Naive thymus-derived CD4-positive, alpha-beta T cell (primary cell): ENCODE measurements around the gene WDR82. TPM values are rescaled to one million over a fixed set of nuclear protein-coding genes. Genes with fewer than 3 reads are reported as not detected.

Experiments
- ATAC-seq: fragments of 150-1000 bp; cut with Tn5 transposase; 2 replicates; pipeline ENCODE4 v1.10.0; 2021; ENCODE audit warnings: mild to moderate bottlenecking, moderate library complexity
- CTCF ChIA-PET: fragments of 350-600 bp; sonication (Branson Sonifier 250); formaldehyde crosslinking; loops from one replicate; lab custom pipeline; 2021; ENCODE audit warnings: antibody characterized with exemption; lab: Charles Lee
- POLR2A ChIA-PET: fragments of 350-600 bp; sonication (Branson Sonifier 250); formaldehyde crosslinking; loops from one replicate; lab custom pipeline; 2021; ENCODE audit warnings: antibody characterized with exemption, inconsistent platforms; lab: Charles Lee
- DNase-seq, 9 donors: peaks; one replicate each; pipeline versions ENCODE4 v3.0.0 to v3.0.0-alpha.2; 2020 to 2022; ENCODE audit warnings: mixed read lengths in 1 of 9
- H3K27ac ChIP-seq: one replicate; pipeline ENCODE4 v1.7.0; 2013; ENCODE audit warnings: mild to moderate bottlenecking, low read depth, low read length, moderate library complexity
- H3K27me3 ChIP-seq, 2 donors: one replicate each; pipeline ENCODE4 v1.7.0; 2013; ENCODE audit warnings: low read length in 2 of 2, mild to moderate bottlenecking in 2 of 2, moderate library complexity in 2 of 2; ENCODE audit not compliant: control insufficient read depth in 2 of 2, insufficient read depth in 2 of 2
- H3K36me3 ChIP-seq, 3 experiments: 1 replicate in 2 of 3; 2 replicates in 1 of 3; pipeline ENCODE4 v1.7.0; 2013; ENCODE audit warnings: low read length in 3 of 3, mild to moderate bottlenecking in 3 of 3, moderate library complexity in 1 of 3; ENCODE audit not compliant: insufficient read depth in 3 of 3, control insufficient read depth in 2 of 3
- H3K4me1 ChIP-seq, 2 donors: one replicate each; pipeline ENCODE4 v1.7.0; 2013; ENCODE audit warnings: low read length in 2 of 2, mild to moderate bottlenecking in 2 of 2, moderate library complexity in 1 of 2; ENCODE audit not compliant: control insufficient read depth in 2 of 2, insufficient read depth in 2 of 2
- H3K4me3 ChIP-seq: 2 replicates; pipeline ENCODE4 v1.7.0; 2013; ENCODE audit warnings: mild to moderate bottlenecking, low read length
- H3K9me3 ChIP-seq, 3 experiments: 1 replicate in 2 of 3; 2 replicates in 1 of 3; pipeline ENCODE4 v1.7.0; 2013; ENCODE audit warnings: low read length in 3 of 3; ENCODE audit not compliant: control insufficient read depth in 2 of 3
- H3K27ac Mint-ChIP-seq, 9 donors: one replicate each; pipeline ENCODE4 v1.8.0; 2020 to 2022; ENCODE audit warnings: mixed read lengths in 9 of 9, mild to moderate bottlenecking in 8 of 9, moderate library complexity in 5 of 9, inconsistent platforms in 2 of 9
- H3K27me3 Mint-ChIP-seq, 5 donors: one replicate each; pipeline ENCODE4 v1.8.0; 2021 to 2022; ENCODE audit warnings: mixed read lengths in 5 of 5, mild to moderate bottlenecking in 1 of 5
- H3K36me3 Mint-ChIP-seq, 5 donors: one replicate each; pipeline ENCODE4 v1.8.0; 2020 to 2022; ENCODE audit warnings: mixed read lengths in 5 of 5, mild to moderate bottlenecking in 3 of 5, inconsistent platforms in 1 of 5
- H3K4me1 Mint-ChIP-seq, 7 donors: one replicate each; pipeline ENCODE4 v1.8.0; 2020 to 2022; ENCODE audit warnings: mixed read lengths in 7 of 7, mild to moderate bottlenecking in 3 of 7, inconsistent platforms in 1 of 7
- H3K4me3 Mint-ChIP-seq, 10 donors: one replicate each; pipeline ENCODE4 v1.8.0; 2020 to 2022; ENCODE audit warnings: mild to moderate bottlenecking in 10 of 10, mixed read lengths in 10 of 10, moderate library complexity in 6 of 10, inconsistent platforms in 2 of 10
- H3K9me3 Mint-ChIP-seq, 11 donors: one replicate each; pipeline ENCODE4 v1.8.0; 2020 to 2022; ENCODE audit warnings: mixed read lengths in 11 of 11, mild to moderate bottlenecking in 4 of 11, inconsistent platforms in 1 of 11, moderate library complexity in 1 of 11
- intact Hi-C, 2 donors: fragments of 100-400 bp; cut with micrococcal nuclease; formaldehyde crosslinking; loops; one replicate each; pipeline ENCODE4 v1.15.1; 2023
- polyA plus RNA-seq, 2 donors: library from polyadenylated mRNA; unstranded; fragments of 300-500 nt; fragmentation: Illumina TruSeq; gene quantifications; one replicate each; pipeline ENCODE4 v1.2.3, GENCODE V29; 2021
- total RNA-seq, 6 experiments: library from RNA in 5 of 6; stranded (reverse) in 5 of 6; gene quantifications; 1 replicate in 5 of 6; 2 replicates in 1 of 6; pipeline ENCODE4 v1.2.3 and lab custom pipeline; 2021 to 2026

The WDR82 gene
- total and polyA plus RNA-seq, 7 experiments from 2014 or later, result 112 to 181 (median 135) TPM

DNA sequence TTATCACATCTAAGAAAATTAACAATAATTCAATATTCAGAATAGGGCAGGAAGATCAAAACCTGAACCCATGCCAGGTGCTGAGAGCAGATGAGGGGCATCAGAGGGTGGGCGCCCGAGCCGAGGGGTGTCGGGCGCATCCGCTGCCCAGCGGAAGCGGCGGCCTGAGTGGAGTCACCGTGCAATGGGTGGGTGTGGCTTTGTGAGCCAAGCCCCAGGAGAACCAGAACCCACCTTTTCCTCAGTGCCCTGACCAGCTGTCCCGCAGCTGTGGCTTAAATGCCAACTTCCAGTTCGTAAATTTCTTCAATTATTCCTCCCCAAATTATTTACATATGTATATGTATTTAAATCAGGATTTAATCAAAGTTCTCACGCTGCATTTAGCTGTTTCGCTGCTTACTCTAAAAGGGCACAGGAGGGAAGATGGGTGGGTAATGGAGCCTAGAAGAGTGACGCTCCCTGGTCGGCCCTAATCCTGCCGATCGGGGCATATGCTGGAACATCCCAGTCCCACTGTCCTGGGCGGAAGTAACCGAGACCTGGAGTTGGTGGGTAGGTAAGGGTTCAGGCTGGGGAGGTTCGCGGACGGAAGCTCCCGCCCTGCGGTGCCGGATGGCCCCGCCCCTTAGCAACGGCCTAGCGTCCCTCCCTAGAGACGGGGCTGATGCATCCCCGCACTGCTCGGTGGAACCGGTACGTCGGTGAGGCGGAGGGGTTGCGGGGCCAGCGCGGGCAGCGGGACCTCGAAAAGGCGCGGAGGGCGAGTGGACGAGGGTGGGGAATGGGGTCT lies 39.0 kb upstream of the WDR82 start:
- peak overlapping the region; percentile 68 to 84 (median 76) for H3K4me3 Mint-ChIP-seq
- peak; percentile 61 to 78 (median 74) for DNase-seq
- H3K4me1 Mint-ChIP-seq, result peaks cover 0 to 22% (median 17%) of the 10 kb centered on the region in 7 donors
- Histone ChIP-seq H3K36me3 (no peaks in the 10 kb centered on the region), H3K4me3 (peak overlapping the region; percentile 46), H3K4me1 (peaks cover 9 to 11% of the 10 kb centered on the region in 2 donors), H3K27ac (peak overlapping the region; percentile 17), H3K27me3 (no peaks in the 10 kb centered on the region), H3K9me3 (no peaks in the 10 kb centered on the region)
- H3K9me3 Mint-ChIP-seq, result no peaks in the 10 kb centered on the region
- CTCF ChIA-PET, result interaction anchor here (1.0 to 2.1 kb wide), 2 partner anchors 22 to 86 kb away, joined by 4 to 8 read pairs; no protein-coding TSS in a partner anchor
- H3K27ac Mint-ChIP-seq, result peak overlapping the region in 8 of 9 donors; percentile 38 to 80 (median 66)
- ATAC-seq, result peak; percentile 92
- H3K27me3 Mint-ChIP-seq, result no peaks in the 10 kb centered on the region
- POLR2A ChIA-PET, result interaction anchor here (0.6 to 1.7 kb wide), 7 partner anchors 20 to 136 kb away, joined by 3 to 6 read pairs (median 4); partner anchors contain the start of genes GLYCTK and TNNC1
- intact Hi-C loops, result loop anchor here in 1 of 2 donors (1.0 to 5.0 kb wide), 4 partner anchors 29 to 375 kb away; partner anchors contain the start of genes PARP3, TWF2 and WDR82
- peaks cover 0 to 3% (median 0%) of the 10 kb centered on the region in 5 donors for H3K36me3 Mint-ChIP-seq

DNA sequence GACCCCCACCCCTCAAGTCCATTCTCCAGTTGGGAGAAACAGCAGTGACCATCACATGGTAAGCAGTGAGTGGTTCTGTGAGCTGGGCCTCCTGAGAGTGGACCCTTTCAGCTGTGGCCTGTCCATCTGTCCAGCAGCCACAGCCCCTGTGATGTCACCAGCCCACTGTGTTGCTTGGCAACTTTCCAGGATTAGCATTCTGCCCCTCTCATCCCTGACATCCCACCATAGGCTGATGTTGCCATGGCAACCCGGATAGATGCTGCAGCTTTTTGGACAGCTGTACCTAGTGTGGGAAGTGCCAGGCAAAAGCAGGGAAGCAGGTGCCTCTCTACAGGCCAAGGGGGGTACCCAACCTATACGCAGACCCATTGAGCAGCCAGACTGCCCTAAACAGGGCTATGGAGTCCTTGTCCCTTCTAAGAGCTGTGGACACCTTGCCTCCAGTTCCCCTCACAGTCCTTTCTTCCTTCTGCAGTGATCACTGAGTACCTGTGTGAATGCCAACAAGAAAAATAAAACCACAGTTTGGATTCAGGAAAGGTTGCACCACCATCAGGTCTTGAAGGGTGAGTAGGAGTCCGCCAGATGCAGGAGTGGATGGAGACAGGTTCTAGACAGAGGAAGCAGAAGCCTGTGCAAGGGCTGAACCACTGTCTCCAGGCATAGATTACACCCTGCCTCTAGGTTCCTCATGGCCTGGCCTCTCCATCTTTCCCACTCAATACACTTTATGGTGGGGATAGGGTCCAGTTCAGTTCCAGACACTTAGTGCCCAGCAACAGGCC lies 37.7 kb upstream of the WDR82 start, which contains the start of gene DNAH1:
DNAH1 (plus strand) TSS at position 343 of the 788 bp plus-strand sequence. CDS start 6,124 bp downstream, outside the sequence.
- H3K4me3 Mint-ChIP-seq, result peak within 1 kb of the TSS in 6 of 10 donors; percentile 30 to 84 (median 74)
- peak within 1 kb of the TSS; percentile 17 for H3K27ac ChIP-seq
- H3K27me3 Mint-ChIP-seq, result no peaks in the 10 kb centered on the region
- intact Hi-C loops, result loop anchor here in 1 of 2 donors (2.0 to 5.0 kb wide), 2 partner anchors 39 to 77 kb away; partner anchors contain the start of genes TWF2 and WDR82
- H3K4me3 ChIP-seq, result no peak within 1 kb of the TSS
- no peaks in the 10 kb centered on the region for H3K36me3 ChIP-seq
- no peak for DNase-seq
- ChIA-PET POLR2A (interaction anchor here (1.2 to 1.7 kb wide), 2 partner anchors 32 to 63 kb away, joined by 3 to 6 read pairs; no protein-coding TSS in a partner anchor), CTCF (no interaction called here)
- no peaks in the 10 kb centered on the region for H3K27me3 ChIP-seq
- H3K27ac Mint-ChIP-seq, result peak within 1 kb of the TSS in 7 of 9 donors; percentile 46 to 76 (median 54)
- peaks cover 11 to 14% of the 10 kb centered on the region in 2 donors for H3K4me1 ChIP-seq
- no peak for ATAC-seq
- no peaks in the 10 kb centered on the region for H3K9me3 ChIP-seq
- peaks cover 0 to 22% (median 17%) of the 10 kb centered on the region in 7 donors for H3K4me1 Mint-ChIP-seq
- no peaks in the 10 kb centered on the region for H3K9me3 Mint-ChIP-seq
- peaks cover 0 to 3% (median 0%) of the 10 kb centered on the region in 5 donors for H3K36me3 Mint-ChIP-seq

DNA sequence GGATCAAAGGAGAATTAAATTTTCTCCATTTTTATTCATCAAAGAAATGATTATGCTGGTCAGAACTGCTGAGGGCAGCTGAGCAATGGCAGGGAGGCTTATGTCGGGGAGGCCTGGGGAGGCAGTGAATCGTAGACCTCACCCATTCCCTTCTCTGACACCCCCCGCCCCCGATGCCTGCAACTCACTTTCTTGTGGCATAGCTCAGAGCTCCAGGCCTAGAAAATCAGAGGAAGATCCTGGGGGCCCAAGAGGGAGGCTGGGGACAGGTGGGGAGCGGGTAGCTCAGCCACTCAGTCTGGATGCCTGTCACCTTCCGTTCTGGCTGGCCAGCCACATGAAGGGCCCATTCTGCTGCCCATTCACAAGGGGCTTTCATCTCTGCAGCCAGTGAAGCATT lies 36.6 kb upstream of the WDR82 start:
- Histone ChIP-seq H3K4me3 (no peak overlapping the region), H3K4me1 (peaks cover 11 to 15% of the 10 kb centered on the region in 2 donors), H3K27ac (no peak overlapping the region), H3K27me3 (no peaks in the 10 kb centered on the region), H3K9me3 (no peaks in the 10 kb centered on the region), H3K36me3 (peaks cover 0 to 7% (median 0%) of the 10 kb centered on the region in 3 experiments)
- Mint-ChIP-seq H3K4me1 (peaks cover 0 to 25% (median 20%) of the 10 kb centered on the region in 7 donors), H3K27me3 (no peaks in the 10 kb centered on the region), H3K9me3 (no peaks in the 10 kb centered on the region), H3K4me3 (no peak overlapping the region), H3K27ac (peak overlapping the region in 5 of 9 donors; percentile 19 to 39 (median 36)), H3K36me3 (peaks cover 0 to 5% (median under 1%) of the 10 kb centered on the region in 5 donors)
- ATAC-seq, result no peak
- CTCF ChIA-PET, result interaction anchor here (0.6 kb wide), 1 partner anchor 62 kb away, joined by 4 read pairs; no protein-coding TSS in a partner anchor
- POLR2A ChIA-PET, result interaction anchor here (0.9 kb wide), 1 partner anchor 12 kb away, joined by 3 read pairs; no protein-coding TSS in a partner anchor
- no peak for DNase-seq
- intact Hi-C loops, result loop anchor here in 1 of 2 donors (5.0 kb wide), 1 partner anchor 38 kb away; the partner anchor contains the start of gene WDR82

DNA sequence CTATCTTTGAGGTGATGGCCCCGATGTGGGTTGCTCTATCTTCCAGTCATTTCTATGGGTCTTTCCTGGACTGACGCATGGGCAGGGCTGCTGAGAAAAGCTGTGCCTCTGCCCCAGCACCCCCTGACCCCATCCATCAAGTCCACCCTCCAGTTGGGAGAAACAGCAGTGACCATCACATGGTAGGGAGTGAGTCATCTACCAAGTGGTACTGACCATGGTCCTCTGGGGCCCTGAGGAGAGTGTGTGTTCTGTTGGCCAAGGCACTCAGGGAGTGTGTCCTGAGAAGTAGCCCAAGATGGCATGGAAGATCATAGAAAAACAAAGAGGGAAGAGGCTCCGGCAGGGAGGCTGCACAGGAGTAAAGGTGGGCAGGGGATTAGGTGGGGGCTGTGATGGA lies 36.0 kb upstream of the WDR82 start:
- Mint-ChIP-seq H3K9me3 (no peaks in the 10 kb centered on the region), H3K27ac (peak overlapping the region in 5 of 9 donors; percentile 19 to 36 (median 29)), H3K4me3 (no peak overlapping the region), H3K4me1 (peaks cover 0 to 29% (median 23%) of the 10 kb centered on the region in 7 donors), H3K27me3 (no peaks in the 10 kb centered on the region), H3K36me3 (peaks cover 0 to 8% (median 3%) of the 10 kb centered on the region in 5 donors)
- no peak overlapping the region for H3K4me3 ChIP-seq
- ChIA-PET POLR2A (interaction anchor here (0.9 kb wide), 1 partner anchor 12 kb away, joined by 3 read pairs; no protein-coding TSS in a partner anchor), CTCF (interaction anchor here (0.6 kb wide), 1 partner anchor 62 kb away, joined by 4 read pairs; no protein-coding TSS in a partner anchor)
- peaks cover 11 to 15% of the 10 kb centered on the region in 2 donors for H3K4me1 ChIP-seq
- no peaks in the 10 kb centered on the region for H3K27me3 ChIP-seq
- H3K36me3 ChIP-seq, result peaks cover 0 to 10% (median 0%) of the 10 kb centered on the region in 3 experiments
- ATAC-seq (no peak), DNase-seq (no peak)
- H3K9me3 ChIP-seq, result no peaks in the 10 kb centered on the region
- H3K27ac ChIP-seq, result no peak overlapping the region
- intact Hi-C loops, result no loop called here

DNA sequence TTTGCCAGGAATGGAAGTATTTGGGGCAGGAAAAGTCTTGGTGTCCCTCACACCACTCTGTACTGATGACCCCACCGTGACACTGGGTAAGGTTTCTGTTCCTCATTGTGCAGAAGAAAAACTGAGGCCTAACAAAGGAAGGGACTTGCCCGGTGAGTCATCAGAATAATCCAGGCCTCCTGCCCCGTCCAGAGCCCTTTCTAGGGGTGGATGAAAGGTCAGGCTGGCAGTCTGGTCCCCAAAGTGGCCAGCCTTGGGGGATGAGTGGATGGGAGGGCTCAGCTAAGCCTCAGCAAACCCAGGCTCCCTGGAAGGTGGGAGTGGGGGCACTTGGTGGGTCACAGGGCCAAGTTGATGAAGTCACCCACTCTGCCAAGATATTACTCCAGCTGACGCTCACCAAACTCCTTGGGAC lies 35.3 kb upstream of the WDR82 start:
- POLR2A ChIA-PET, result interaction anchor here (0.6 kb wide), 1 partner anchor 28 kb away, joined by 3 read pairs; no protein-coding TSS in a partner anchor
- CTCF ChIA-PET, result no interaction called here
- no peak overlapping the region for H3K4me3 Mint-ChIP-seq
- Histone ChIP-seq H3K9me3 (no peaks in the 10 kb centered on the region), H3K27ac (no peak overlapping the region), H3K36me3 (peaks cover 0 to 16% (median 0%) of the 10 kb centered on the region in 3 experiments), H3K4me1 (peaks cover 11 to 15% of the 10 kb centered on the region in 2 donors), H3K27me3 (no peaks in the 10 kb centered on the region), H3K4me3 (no peak overlapping the region)
- DNase-seq, result no peak
- ATAC-seq, result peak; percentile 79
- H3K27me3 Mint-ChIP-seq, result no peaks in the 10 kb centered on the region
- peaks cover 0 to 8% (median 3%) of the 10 kb centered on the region in 5 donors for H3K36me3 Mint-ChIP-seq
- intact Hi-C loops, result no loop called here
- H3K9me3 Mint-ChIP-seq, result no peaks in the 10 kb centered on the region
- H3K27ac Mint-ChIP-seq, result peak overlapping the region in 1 of 9 donors; percentile 36
- peaks cover 0 to 29% (median 24%) of the 10 kb centered on the region in 7 donors for H3K4me1 Mint-ChIP-seq
